Measurements from ENCODE around the gene FKBP10. TPM values are rescaled to one million over a fixed set of nuclear protein-coding genes. Genes with fewer than 3 reads are reported as not detected.

Gene FKBP10
- total RNA-seq, 2 experiments from 2014 or later: 1.3 TPM

GRCh38 chr17:41806685-41807445 is 5.9 kb upstream of the FKBP10 start:
- Mint-ChIP-seq H3K4me3 (no peak overlapping the region), H3K9me3 (ENCODE audit: low read depth) (no peaks in the 10 kb centered on the region), H3K27ac (no peak overlapping the region), H3K4me1 (peaks cover 10% of the 10 kb centered on the region), H3K36me3 (no peaks in the 10 kb centered on the region), H3K27me3 (peaks cover 8% of the 10 kb centered on the region)
- no peak for ATAC-seq
- CTCF ChIA-PET: no interaction called here
- DNase-seq: no peak

DNA sequence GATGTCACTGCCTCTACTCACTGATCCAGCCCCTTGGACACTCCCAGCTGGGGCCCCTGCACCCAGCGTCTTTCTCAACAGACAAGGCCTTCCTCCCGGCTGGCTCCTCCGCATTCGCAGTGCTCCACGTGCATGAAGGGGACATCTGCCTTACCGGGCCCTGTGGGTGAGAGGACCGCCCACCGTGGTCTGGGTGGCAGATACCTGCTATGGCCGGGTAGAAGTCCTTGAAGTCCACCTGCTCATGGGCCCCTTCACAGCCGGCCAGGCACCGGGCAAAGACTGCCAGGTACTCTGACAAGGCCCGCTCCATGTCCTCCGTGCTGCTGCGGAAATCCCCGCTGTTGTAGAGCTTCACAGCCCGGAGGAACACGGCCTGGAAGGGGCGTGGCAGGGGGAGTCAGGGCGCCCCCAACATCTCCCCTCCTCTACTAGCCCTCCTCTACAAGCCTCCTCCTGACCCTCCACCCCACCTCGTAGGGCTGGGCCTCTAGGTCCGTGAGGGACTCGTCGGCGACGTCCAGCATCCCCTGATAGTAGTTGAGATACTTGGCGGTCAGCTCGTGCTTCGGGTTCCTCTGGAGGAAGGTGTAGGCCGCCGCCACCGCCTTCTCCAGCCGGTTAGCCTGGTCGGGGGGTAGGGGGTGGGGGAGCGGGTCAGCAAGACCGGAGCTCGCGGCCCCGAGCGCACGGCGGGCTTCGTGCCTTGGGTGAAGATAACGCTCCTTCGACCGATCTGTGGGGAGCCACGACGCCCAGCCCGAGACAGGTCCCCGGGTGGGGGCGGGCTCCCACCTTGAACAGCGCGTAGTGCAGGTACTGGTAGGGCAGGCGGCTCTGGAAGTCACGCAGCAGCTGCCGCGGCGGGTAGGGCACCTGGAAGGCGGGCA is 1.9 kb upstream of the FKBP10 start:
- CTCF ChIA-PET: interaction anchor here (0.7 to 2.7 kb wide), 24 partner anchors 9 to 438 kb away, joined by 3 to 27 read pairs (median 4); partner anchors contain the start of genes ACLY, JUP and ODAD4
- H3K36me3 Mint-ChIP-seq: no peaks in the 10 kb centered on the region
- no peak for DNase-seq
- peaks cover 18% of the 10 kb centered on the region for H3K4me1 Mint-ChIP-seq
- H3K9me3 Mint-ChIP-seq (ENCODE audit: low read depth): no peaks in the 10 kb centered on the region
- peaks cover 18% of the 10 kb centered on the region for H3K27me3 Mint-ChIP-seq
- ATAC-seq: peak; percentile 38
- H3K27ac Mint-ChIP-seq: no peak overlapping the region
- peak overlapping the region; percentile 59 for H3K4me3 Mint-ChIP-seq

- CTCF ChIA-PET: interaction anchor here (0.6 to 2.7 kb wide), 25 partner anchors 9 to 437 kb away, joined by 3 to 27 read pairs (median 4); partner anchors contain the start of genes ACLY, JUP and ODAD4
- Mint-ChIP-seq H3K9me3 (ENCODE audit: low read depth) (no peaks in the 10 kb centered on the region), H3K36me3 (no peaks in the 10 kb centered on the region), H3K27me3 (peaks cover 18% of the 10 kb centered on the region), H3K4me3 (peak within 1 kb of the TSS; percentile 86), H3K4me1 (peaks cover 18% of the 10 kb centered on the region), H3K27ac (peak within 1 kb of the TSS; percentile 45)
- ATAC-seq: peak; percentile 94
- peak; percentile 79 for DNase-seq
Measured at GRCh38 chr17:41811549-41812380, 1.0 kb upstream of the FKBP10 start, which contains the start of gene P3H4. P3H4 (minus strand) TSS chr17:41811949; CDS start chr17:41811915, 34 bp downstream.

DNA sequence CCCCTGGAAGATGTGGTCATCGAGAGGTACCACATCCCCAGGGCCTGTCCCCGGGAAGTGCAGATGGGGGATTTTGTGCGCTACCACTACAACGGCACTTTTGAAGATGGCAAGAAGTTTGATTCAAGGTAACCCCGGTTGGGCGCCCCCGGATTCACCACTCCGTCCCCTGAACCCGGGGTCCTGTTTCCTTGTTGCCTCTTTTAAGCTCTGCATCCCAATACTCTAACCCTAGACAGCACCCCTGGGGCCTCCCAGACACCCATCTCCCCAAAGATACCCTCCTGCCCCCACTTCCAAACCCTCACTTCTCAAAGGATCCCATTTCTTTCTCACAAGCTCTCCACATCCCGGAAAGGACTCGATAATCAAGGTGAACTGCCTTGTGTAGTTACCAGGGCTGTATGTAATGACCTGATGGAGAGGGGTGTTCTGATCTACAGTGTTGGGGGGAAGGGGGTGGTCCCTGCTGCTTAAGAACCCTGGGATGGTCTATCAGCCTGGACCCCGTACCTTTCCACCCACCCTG is 412 bp downstream of the FKBP10 start:
- peaks cover 18% of the 10 kb centered on the region for H3K27me3 Mint-ChIP-seq
- H3K4me1 Mint-ChIP-seq: peaks cover 18% of the 10 kb centered on the region
- no peaks in the 10 kb centered on the region for H3K36me3 Mint-ChIP-seq
- no peak for ATAC-seq
- H3K9me3 Mint-ChIP-seq (ENCODE audit: low read depth): no peaks in the 10 kb centered on the region
- CTCF ChIA-PET: no interaction called here
- no peak overlapping the region for H3K27ac Mint-ChIP-seq
- H3K4me3 Mint-ChIP-seq: no peak overlapping the region
- no peak for DNase-seq

DNA sequence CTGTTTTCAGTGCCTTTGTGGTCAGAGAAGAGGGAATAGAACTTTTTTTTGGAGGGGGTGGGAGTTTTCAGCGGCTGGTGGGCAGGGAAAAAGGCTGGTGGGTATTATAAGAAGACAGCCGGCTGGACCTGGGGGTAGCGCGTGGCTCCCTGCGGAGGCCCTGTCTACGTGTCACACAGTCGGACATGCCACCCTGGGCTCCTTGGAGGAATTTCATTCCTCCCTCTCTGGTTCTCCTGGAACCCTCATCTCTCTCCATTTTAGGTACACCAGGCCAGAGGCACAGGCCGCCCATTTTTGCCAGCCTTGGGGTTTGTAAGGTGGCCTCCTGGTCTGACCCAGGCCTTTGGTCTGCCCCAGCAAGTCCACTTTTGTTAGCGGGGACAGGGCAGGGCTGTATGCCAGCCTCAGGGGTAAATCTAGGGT is 908 bp downstream of the FKBP10 start:
- no peak overlapping the region for H3K4me3 Mint-ChIP-seq
- no peaks in the 10 kb centered on the region for H3K9me3 Mint-ChIP-seq (ENCODE audit: low read depth)
- CTCF ChIA-PET: interaction anchor here (1.7 kb wide), 1 partner anchor 12 kb away, joined by 6 read pairs; no protein-coding TSS in a partner anchor
- peaks cover 18% of the 10 kb centered on the region for H3K27me3 Mint-ChIP-seq
- ATAC-seq (no peak), DNase-seq (no peak)
- peaks cover 18% of the 10 kb centered on the region for H3K4me1 Mint-ChIP-seq
- H3K27ac Mint-ChIP-seq: no peak overlapping the region
- H3K36me3 Mint-ChIP-seq: no peaks in the 10 kb centered on the region

- H3K9me3 Mint-ChIP-seq (ENCODE audit: low read depth): no peaks in the 10 kb centered on the region
- CTCF ChIA-PET: interaction anchor here (1.7 kb wide), 1 partner anchor 12 kb away, joined by 6 read pairs; no protein-coding TSS in a partner anchor
Measured at GRCh38 chr17:41814195-41814594, 1.4 kb downstream of the FKBP10 start.

GRCh38 chr17:41816637-41817320 is 4.0 kb downstream of the FKBP10 start:
- Mint-ChIP-seq H3K9me3 (ENCODE audit: low read depth) (no peaks in the 10 kb centered on the region), H3K27ac (no peak overlapping the region), H3K4me3 (no peak overlapping the region), H3K4me1 (peaks cover 8% of the 10 kb centered on the region), H3K36me3 (no peaks in the 10 kb centered on the region), H3K27me3 (peaks cover 11% of the 10 kb centered on the region)
- DNase-seq: no peak
- no peak for ATAC-seq
- CTCF ChIA-PET: interaction anchor here (1.1 kb wide), 1 partner anchor 16 kb away, joined by 5 read pairs; no protein-coding TSS in a partner anchor

More at GRCh38 chr17:41814195-41814594, 1.4 kb downstream of the FKBP10 start:
- Mint-ChIP-seq H3K4me3 (no peak overlapping the region), H3K27me3 (peaks cover 18% of the 10 kb centered on the region), H3K27ac (no peak overlapping the region), H3K4me1 (peaks cover 18% of the 10 kb centered on the region), H3K36me3 (no peaks in the 10 kb centered on the region)
- no peak for DNase-seq
- no peak for ATAC-seq

GRCh38 chr17:41818024-41818423 is 5.2 kb downstream of the FKBP10 start:
- Mint-ChIP-seq H3K27me3 (peaks cover 5% of the 10 kb centered on the region), H3K4me1 (peaks cover 2% of the 10 kb centered on the region), H3K36me3 (no peaks in the 10 kb centered on the region), H3K9me3 (ENCODE audit: low read depth) (no peaks in the 10 kb centered on the region), H3K27ac (no peak overlapping the region), H3K4me3 (no peak overlapping the region)
- CTCF ChIA-PET: no interaction called here
- DNase-seq: no peak
- no peak for ATAC-seq

GRCh38 chr17:41821776-41822175 is 9.0 kb downstream of the FKBP10 start:
- H3K9me3 Mint-ChIP-seq (ENCODE audit: low read depth): no peaks in the 10 kb centered on the region
- CTCF ChIA-PET: interaction anchor here (0.9 to 1.1 kb wide), 2 partner anchors 16 to 20 kb away, joined by 3 read pairs; no protein-coding TSS in a partner anchor

GRCh38 chr17:41822216-41823140 is 9.7 kb downstream of the FKBP10 start:
- Mint-ChIP-seq H3K4me1 (no peaks in the 10 kb centered on the region), H3K27ac (no peak overlapping the region), H3K4me3 (no peak overlapping the region), H3K36me3 (no peaks in the 10 kb centered on the region), H3K27me3 (no peaks in the 10 kb centered on the region), H3K9me3 (ENCODE audit: low read depth) (no peaks in the 10 kb centered on the region)
- DNase-seq (no peak), ATAC-seq (no peak)
- CTCF ChIA-PET: interaction anchor here (0.9 to 1.1 kb wide), 2 partner anchors 17 to 20 kb away, joined by 3 read pairs; no protein-coding TSS in a partner anchor

More at GRCh38 chr17:41821776-41822175, 9.0 kb downstream of the FKBP10 start:
- no peaks in the 10 kb centered on the region for H3K36me3 Mint-ChIP-seq
- H3K27me3 Mint-ChIP-seq: no peaks in the 10 kb centered on the region
- H3K4me3 Mint-ChIP-seq: no peak overlapping the region
- no peak overlapping the region for H3K27ac Mint-ChIP-seq
- no peak for ATAC-seq
- H3K4me1 Mint-ChIP-seq: no peaks in the 10 kb centered on the region
- DNase-seq: no peak

- no peak for DNase-seq
- H3K27ac Mint-ChIP-seq: no peak overlapping the region
- H3K4me1 Mint-ChIP-seq: no peaks in the 10 kb centered on the region
- no peak for ATAC-seq
- no peaks in the 10 kb centered on the region for H3K36me3 Mint-ChIP-seq
- H3K9me3 Mint-ChIP-seq (ENCODE audit: low read depth): no peaks in the 10 kb centered on the region
- no peaks in the 10 kb centered on the region for H3K27me3 Mint-ChIP-seq
- CTCF ChIA-PET: interaction anchor here (1.1 kb wide), 1 partner anchor 18 kb away, joined by 3 read pairs; no protein-coding TSS in a partner anchor
- H3K4me3 Mint-ChIP-seq: no peak overlapping the region
Measured at GRCh38 chr17:41823141-41823524, 10.3 kb downstream of the FKBP10 start.
